AG04449 (cell line): Measurements from ENCODE around the gene ADGRF3.
"Not testable (repeated sequence)": the region's sequence is repeated elsewhere in the genome, so short reads cannot be mapped to it uniquely, and the experiment has no call there.

ENCODE experiments used
- CTCF ChIA-PET: fragments of 350-600 bp; formaldehyde crosslinking; extraction: SDS; loops from one replicate; lab custom pipeline; 2021; ENCODE audit warnings: antibody characterized with exemption; lab: Yijun Ruan, JAX
- POLR2A ChIA-PET: fragments of 400-600, 350-600 bp; formaldehyde crosslinking; extraction: SDS; loops from one replicate; lab custom pipeline; 2020; ENCODE audit warnings: antibody characterized with exemption, inconsistent platforms; lab: Yijun Ruan, JAX
- DNase-seq: peaks from one replicate; pipeline ENCODE4 v3.0.0-alpha.2; 2010; ENCODE audit warnings: low read depth, low spot score
- H3K4me3 ChIP-seq: 2 replicates; pipeline ENCODE4 v1.5.1; 2011; ENCODE audit warnings: low read depth, mild to moderate bottlenecking, control low read depth, low read length
- CTCF ChIP-seq: IDR thresholded peaks from one replicate; pipeline ENCODE4 v1.5.1; 2011; ENCODE audit warnings: mild to moderate bottlenecking, moderate library complexity, low read length, control low read depth, inconsistent platforms; ENCODE audit not compliant: insufficient read depth; ENCODE audit errors: missing control alignments

Gene ADGRF3

GRCh38 chr2:26384183-26384582, 37.6 kb upstream of the ADGRF3 start:
- TF ChIP-seq CTCF: no peak
- H3K4me3 ChIP-seq: no peak overlapping the region
- ChIA-PET CTCF (no interaction called here), POLR2A (no interaction called here)
- DNase-seq: no peak

- TF ChIP-seq CTCF: no peak
- no peak for DNase-seq
- ChIA-PET POLR2A (interaction anchor here (1.2 kb wide), 1 partner anchor 36 kb away, joined by 3 read pairs; the partner anchor contains the start of genes ADGRF3 and SELENOI), CTCF (interaction anchor here (1.0 to 1.2 kb wide), 2 partner anchors 51 to 196 kb away, joined by 3 to 4 read pairs; no protein-coding TSS in a partner anchor)
- H3K4me3 ChIP-seq: no peak overlapping the region
Measured at GRCh38 chr2:26382564-26382963, 36.0 kb upstream of the ADGRF3 start.

- POLR2A ChIA-PET: no interaction called here
- H3K4me3 ChIP-seq: no peak overlapping the region
Measured at GRCh38 chr2:26380281-26380680, 33.7 kb upstream of the ADGRF3 start.

GRCh38 chr2:26376799-26377198, 30.2 kb upstream of the ADGRF3 start:
- DNase-seq: no peak
- CTCF ChIA-PET: no interaction called here
- TF ChIP-seq CTCF: no peak
- POLR2A ChIA-PET: interaction anchor here (0.6 kb wide), 1 partner anchor 72 kb away, joined by 3 read pairs; no protein-coding TSS in a partner anchor
- H3K4me3 ChIP-seq: no peak overlapping the region

More at GRCh38 chr2:26380281-26380680, 33.7 kb upstream of the ADGRF3 start:
- TF ChIP-seq CTCF: no peak
- CTCF ChIA-PET: no interaction called here
- DNase-seq: no peak

GRCh38 chr2:26370909-26371308, 24.3 kb upstream of the ADGRF3 start:
- POLR2A ChIA-PET, CTCF ChIA-PET, H3K4me3 ChIP-seq, DNase-seq: not testable (repeated sequence)

GRCh38 chr2:26369664-26370063, 23.1 kb upstream of the ADGRF3 start:
- H3K4me3 ChIP-seq, DNase-seq, CTCF ChIA-PET, POLR2A ChIA-PET: not testable (repeated sequence)

- ChIA-PET POLR2A (no interaction called here), CTCF (no interaction called here)
- no peak for DNase-seq
- TF ChIP-seq CTCF: no peak
- H3K4me3 ChIP-seq: no peak overlapping the region
Measured at GRCh38 chr2:26366957-26367356, 20.4 kb upstream of the ADGRF3 start.
